Measurements from ENCODE around the gene TUT7.

The TUT7 gene

GRCh38 chr9:86256653-86257052 is 97.6 kb downstream of the TUT7 start:
- no peak for DNase-seq (ENCODE audit: low read depth, low spot score)

GRCh38 chr9:86253577-86253976 is 100.6 kb downstream of the TUT7 start:
- DNase-seq (ENCODE audit: low read depth, low spot score), result no peak

- no peak for DNase-seq (ENCODE audit: low read depth, low spot score)
Measured at GRCh38 chr9:86252870-86253269, 101.3 kb downstream of the TUT7 start.

GRCh38 chr9:86250123-86250522 is 104.1 kb downstream of the TUT7 start:
- no peak for DNase-seq (ENCODE audit: low read depth, low spot score)

GRCh38 chr9:86248746-86249145 is 105.5 kb downstream of the TUT7 start:
- DNase-seq (ENCODE audit: low read depth, low spot score), result no peak

- no peak for DNase-seq (ENCODE audit: low read depth, low spot score)
Measured at GRCh38 chr9:86246752-86247161, 107.5 kb downstream of the TUT7 start.

GRCh38 chr9:86242071-86242470 is 112.1 kb downstream of the TUT7 start:
- no peak for DNase-seq (ENCODE audit: low read depth, low spot score)

- DNase-seq (ENCODE audit: low read depth, low spot score), result no peak
Measured at GRCh38 chr9:86241216-86241615, 113.0 kb downstream of the TUT7 start.

- no peak for DNase-seq (ENCODE audit: low read depth, low spot score)
Measured at GRCh38 chr9:86238861-86239770, 115.1 kb downstream of the TUT7 start.
